Measurements from ENCODE around the gene ANKRD31. TPM values are rescaled to one million over a fixed set of nuclear protein-coding genes. Genes with fewer than 3 reads are reported as not detected.

Gene ANKRD31
- total RNA-seq, 1 experiment from 2014 or later, result 2.8 TPM

- in situ Hi-C loops (cut with HindIII; ENCODE audit: low sequenced_read_pairs), result no loop called here
- no peak for DNase-seq (ENCODE audit: low spot score)
These were observed 186.3 kb downstream of the ANKRD31 start for GRCh38 chr5:75050415-75050814.

GRCh38 chr5:75049456-75050351 lies 187.0 kb downstream of the ANKRD31 start:
- in situ Hi-C loops (cut with HindIII; ENCODE audit: low sequenced_read_pairs), result no loop called here

GRCh38 chr5:75048457-75048953 lies 188.2 kb downstream of the ANKRD31 start:
- in situ Hi-C loops (cut with HindIII; ENCODE audit: low sequenced_read_pairs), result no loop called here

More at GRCh38 chr5:75049456-75050351, 187.0 kb downstream of the ANKRD31 start:
- DNase-seq (ENCODE audit: low spot score), result no peak

GRCh38 chr5:75047356-75047755 lies 189.3 kb downstream of the ANKRD31 start:
- in situ Hi-C loops (cut with HindIII; ENCODE audit: low sequenced_read_pairs), result no loop called here
- DNase-seq (ENCODE audit: low spot score), result no peak

More at GRCh38 chr5:75048457-75048953, 188.2 kb downstream of the ANKRD31 start:
- no peak for DNase-seq (ENCODE audit: low spot score)

- no peak for DNase-seq (ENCODE audit: low spot score)
- in situ Hi-C loops (cut with HindIII; ENCODE audit: low sequenced_read_pairs), result no loop called here
These were observed 190.1 kb downstream of the ANKRD31 start for GRCh38 chr5:75046366-75047142.

- no peak for DNase-seq (ENCODE audit: low spot score)
- in situ Hi-C loops (cut with HindIII; ENCODE audit: low sequenced_read_pairs), result no loop called here
These were observed 191.6 kb downstream of the ANKRD31 start for GRCh38 chr5:75045071-75045470.

GRCh38 chr5:75044406-75044805 lies 192.3 kb downstream of the ANKRD31 start:
- in situ Hi-C loops (cut with HindIII; ENCODE audit: low sequenced_read_pairs), result no loop called here
- DNase-seq (ENCODE audit: low spot score), result no peak

GRCh38 chr5:75043633-75044264 lies 192.9 kb downstream of the ANKRD31 start:
- DNase-seq (ENCODE audit: low spot score), result no peak
- in situ Hi-C loops (cut with HindIII; ENCODE audit: low sequenced_read_pairs), result no loop called here

- no peak for DNase-seq (ENCODE audit: low spot score)
- in situ Hi-C loops (cut with HindIII; ENCODE audit: low sequenced_read_pairs), result no loop called here
These were observed 194.2 kb downstream of the ANKRD31 start for GRCh38 chr5:75042522-75042921.

GRCh38 chr5:75040973-75041372 lies 195.7 kb downstream of the ANKRD31 start:
- DNase-seq (ENCODE audit: low spot score), result no peak
- in situ Hi-C loops (cut with HindIII; ENCODE audit: low sequenced_read_pairs), result no loop called here

GRCh38 chr5:75037106-75037505 lies 199.6 kb downstream of the ANKRD31 start:
- no peak for DNase-seq (ENCODE audit: low spot score)
- in situ Hi-C loops (cut with HindIII; ENCODE audit: low sequenced_read_pairs), result no loop called here

GRCh38 chr5:75034137-75034739 lies 202.4 kb downstream of the ANKRD31 start:
- no peak for DNase-seq (ENCODE audit: low spot score)
- in situ Hi-C loops (cut with HindIII; ENCODE audit: low sequenced_read_pairs), result no loop called here

- no peak for DNase-seq (ENCODE audit: low spot score)
- in situ Hi-C loops (cut with HindIII; ENCODE audit: low sequenced_read_pairs), result no loop called here
These were observed 205.3 kb downstream of the ANKRD31 start for GRCh38 chr5:75031366-75031765.

GRCh38 chr5:75028090-75028489 lies 208.6 kb downstream of the ANKRD31 start:
- in situ Hi-C loops (cut with HindIII; ENCODE audit: low sequenced_read_pairs), result no loop called here
- no peak for DNase-seq (ENCODE audit: low spot score)

- in situ Hi-C loops (cut with HindIII; ENCODE audit: low sequenced_read_pairs), result no loop called here
- DNase-seq (ENCODE audit: low spot score), result no peak
These were observed 213.1 kb downstream of the ANKRD31 start for GRCh38 chr5:75023368-75024159.

GRCh38 chr5:75021800-75022199 lies 214.9 kb downstream of the ANKRD31 start:
- DNase-seq (ENCODE audit: low spot score), result no peak
- in situ Hi-C loops (cut with HindIII; ENCODE audit: low sequenced_read_pairs), result no loop called here

GRCh38 chr5:75021219-75021618 lies 215.5 kb downstream of the ANKRD31 start:
- peak; percentile 72 for DNase-seq (ENCODE audit: low spot score)
- in situ Hi-C loops (cut with HindIII; ENCODE audit: low sequenced_read_pairs), result no loop called here

- in situ Hi-C loops (cut with HindIII; ENCODE audit: low sequenced_read_pairs), result no loop called here
- DNase-seq (ENCODE audit: low spot score), result no peak
These were observed 216.5 kb downstream of the ANKRD31 start for GRCh38 chr5:75020016-75020656.

All from G401 (cell line).